Activated CD8-positive, alpha-beta T cell treated with anti-CD3 and anti-CD28 coated beads for 36 hours (primary cell): Measurements from ENCODE around the gene PIGC. TPM values are rescaled to one million over a fixed set of nuclear protein-coding genes. Genes with fewer than 3 reads are reported as not detected.

ENCODE experiments used
- ATAC-seq: fragments of 200-7000 bp; cut with Tn5 transposase; one replicate; pipeline ENCODE4 v1.10.0; 2021; ENCODE audit warnings: mild to moderate bottlenecking, moderate library complexity
- CTCF ChIA-PET: fragments of 350-600 bp; sonication (Branson Sonifier 250); formaldehyde crosslinking; loops from one replicate; lab custom pipeline; 2021; ENCODE audit warnings: antibody characterized with exemption; lab: Charles Lee
- POLR2A ChIA-PET: fragments of 350-600 bp; sonication (Branson Sonifier 250); formaldehyde crosslinking; loops from one replicate; lab custom pipeline; 2021; ENCODE audit warnings: antibody characterized with exemption; lab: Charles Lee
- DNase-seq: peaks from one replicate; pipeline ENCODE4 v3.0.0-alpha.2; 2020
- H3K27ac Mint-ChIP-seq: one replicate; pipeline ENCODE4 v1.8.0; 2021; ENCODE audit warnings: mild to moderate bottlenecking, mixed read lengths
- H3K27me3 Mint-ChIP-seq: one replicate; pipeline ENCODE4 v1.8.0; 2021; ENCODE audit warnings: mixed read lengths
- H3K36me3 Mint-ChIP-seq: one replicate; pipeline ENCODE4 v1.8.0; 2021; ENCODE audit warnings: low read depth, mixed read lengths
- H3K4me1 Mint-ChIP-seq: one replicate; pipeline ENCODE4 v1.8.0; 2021; ENCODE audit warnings: low read depth, mixed read lengths
- H3K4me3 Mint-ChIP-seq: one replicate; pipeline ENCODE4 v1.8.0; 2021; ENCODE audit warnings: mild to moderate bottlenecking, moderate library complexity, mixed read lengths
- H3K9me3 Mint-ChIP-seq: one replicate; pipeline ENCODE4 v1.8.0; 2021; ENCODE audit warnings: mixed read lengths
- intact Hi-C: fragments of 100-400 bp; cut with micrococcal nuclease; formaldehyde crosslinking; loops from one replicate; pipeline ENCODE4 v1.10.0; 2022
- total RNA-seq, 2 experiments: library from RNA; stranded (reverse); gene quantifications; one replicate each; pipeline ENCODE4 v1.2.3, GENCODE V29; 2021
- TF ChIP-seq, protein P1 (sequence below): fragments of 200-600 bp; IDR thresholded peaks from one replicate; pipeline ENCODE4 v1.8.0; 2022; ENCODE audit warnings: antibody characterized with exemption, mild to moderate bottlenecking

Gene PIGC
- total RNA-seq, 2 experiments from 2014 or later = 17.8 to 19.5 TPM

GRCh38 chr1:172400722-172401105 lies 43.2 kb downstream of the PIGC start:
- H3K36me3 Mint-ChIP-seq = no peaks in the 10 kb centered on the region
- TF ChIP-seq, protein P1, sequence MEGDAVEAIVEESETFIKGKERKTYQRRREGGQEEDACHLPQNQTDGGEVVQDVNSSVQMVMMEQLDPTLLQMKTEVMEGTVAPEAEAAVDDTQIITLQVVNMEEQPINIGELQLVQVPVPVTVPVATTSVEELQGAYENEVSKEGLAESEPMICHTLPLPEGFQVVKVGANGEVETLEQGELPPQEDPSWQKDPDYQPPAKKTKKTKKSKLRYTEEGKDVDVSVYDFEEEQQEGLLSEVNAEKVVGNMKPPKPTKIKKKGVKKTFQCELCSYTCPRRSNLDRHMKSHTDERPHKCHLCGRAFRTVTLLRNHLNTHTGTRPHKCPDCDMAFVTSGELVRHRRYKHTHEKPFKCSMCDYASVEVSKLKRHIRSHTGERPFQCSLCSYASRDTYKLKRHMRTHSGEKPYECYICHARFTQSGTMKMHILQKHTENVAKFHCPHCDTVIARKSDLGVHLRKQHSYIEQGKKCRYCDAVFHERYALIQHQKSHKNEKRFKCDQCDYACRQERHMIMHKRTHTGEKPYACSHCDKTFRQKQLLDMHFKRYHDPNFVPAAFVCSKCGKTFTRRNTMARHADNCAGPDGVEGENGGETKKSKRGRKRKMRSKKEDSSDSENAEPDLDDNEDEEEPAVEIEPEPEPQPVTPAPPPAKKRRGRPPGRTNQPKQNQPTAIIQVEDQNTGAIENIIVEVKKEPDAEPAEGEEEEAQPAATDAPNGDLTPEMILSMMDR = no peak
- intact Hi-C loops = no loop called here
- no peaks in the 10 kb centered on the region for H3K27me3 Mint-ChIP-seq
- CTCF ChIA-PET = interaction anchor here (0.8 to 7.8 kb wide), 12 partner anchors 16 to 411 kb away, joined by 3 to 41 read pairs (median 3); no protein-coding TSS in a partner anchor
- no peak overlapping the region for H3K27ac Mint-ChIP-seq
- ATAC-seq (no peak), DNase-seq (no peak)
- POLR2A ChIA-PET = interaction anchor here (1.2 kb wide), 1 partner anchor 133 kb away, joined by 3 read pairs; no protein-coding TSS in a partner anchor
- peaks cover 58% of the 10 kb centered on the region for H3K4me1 Mint-ChIP-seq
- no peak overlapping the region for H3K4me3 Mint-ChIP-seq
- H3K9me3 Mint-ChIP-seq = no peaks in the 10 kb centered on the region

DNA sequence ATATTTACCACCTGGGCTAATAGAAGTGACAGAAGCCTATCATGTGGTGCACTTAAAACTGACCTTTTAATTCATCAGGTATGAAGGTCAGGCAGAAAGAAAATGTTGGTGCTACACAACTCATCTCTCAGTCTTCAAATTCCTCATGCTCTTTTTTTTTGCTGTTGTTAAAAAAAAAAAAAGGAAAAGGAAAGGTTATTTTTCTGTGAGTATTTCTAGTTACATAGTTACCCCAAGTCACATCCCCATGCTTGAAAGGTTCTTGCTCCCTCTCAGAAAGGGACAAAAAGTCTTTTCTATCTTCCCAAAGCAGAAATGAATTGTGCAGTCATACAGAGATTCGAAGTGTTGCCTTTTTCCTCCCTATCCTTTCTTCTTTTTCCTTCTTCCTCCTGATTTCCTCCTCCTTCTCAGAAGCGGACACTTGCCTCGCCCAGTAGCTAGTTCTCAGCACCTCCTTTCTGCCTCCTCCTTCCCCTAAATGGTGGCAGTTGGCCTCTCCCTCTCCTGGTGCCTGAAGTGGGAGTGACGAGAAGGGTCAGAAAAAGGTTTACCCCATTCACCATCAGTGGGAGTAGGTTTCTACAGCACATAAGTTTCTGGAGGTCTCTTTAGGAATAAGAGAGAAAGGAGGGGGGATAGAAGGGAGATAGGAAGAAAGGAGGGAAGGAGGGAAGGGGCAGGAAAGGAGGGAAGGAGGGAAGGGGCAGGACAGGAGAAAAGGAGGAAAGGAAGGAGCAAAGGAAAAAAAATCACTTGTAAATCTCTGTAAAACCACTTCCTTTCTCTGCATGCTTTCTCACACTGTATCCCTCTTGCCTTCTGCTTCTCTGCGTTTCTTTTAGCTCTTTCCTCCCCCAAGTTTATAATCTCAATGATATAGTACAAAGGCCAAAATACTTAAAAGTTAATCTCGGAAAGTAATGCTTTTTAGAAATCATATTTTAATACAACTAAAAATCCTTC lies 43.8 kb downstream of the PIGC start:
- POLR2A ChIA-PET = interaction anchor here (1.0 to 1.2 kb wide), 2 partner anchors 44 to 133 kb away, joined by 3 read pairs; no protein-coding TSS in a partner anchor
- Mint-ChIP-seq H3K27ac (peak overlapping the region; percentile 1), H3K36me3 (no peaks in the 10 kb centered on the region), H3K27me3 (no peaks in the 10 kb centered on the region), H3K4me1 (peaks cover 63% of the 10 kb centered on the region), H3K4me3 (no peak overlapping the region), H3K9me3 (no peaks in the 10 kb centered on the region)
- intact Hi-C loops = loop anchor here (1.0 to 10.0 kb wide), 6 partner anchors 43 to 395 kb away; no protein-coding TSS in a partner anchor
- ATAC-seq (no peak), DNase-seq (no peak)
- TF ChIP-seq, protein P1 = peak; percentile 33
- CTCF ChIA-PET = interaction anchor here (0.8 to 7.8 kb wide), 32 partner anchors 9 to 415 kb away, joined by 3 to 41 read pairs (median 4); partner anchors contain the start of gene FASLG

- Mint-ChIP-seq H3K4me1 (peaks cover 71% of the 10 kb centered on the region), H3K36me3 (no peaks in the 10 kb centered on the region), H3K4me3 (peak overlapping the region; percentile 40), H3K9me3 (no peaks in the 10 kb centered on the region), H3K27me3 (no peaks in the 10 kb centered on the region), H3K27ac (peak overlapping the region; percentile 71)
- TF ChIP-seq, protein P1 = peak; percentile 83
- ChIA-PET POLR2A (interaction anchor here (1.0 to 1.2 kb wide), 2 partner anchors 44 to 132 kb away, joined by 3 read pairs; no protein-coding TSS in a partner anchor), CTCF (interaction anchor here (0.8 to 7.8 kb wide), 29 partner anchors 9 to 414 kb away, joined by 3 to 41 read pairs (median 4); partner anchors contain the start of gene FASLG)
- DNase-seq (peak; percentile 30), ATAC-seq (peak; percentile 30)
- intact Hi-C loops = loop anchor here (1.0 to 10.0 kb wide), 6 partner anchors 42 to 394 kb away; no protein-coding TSS in a partner anchor
Observed at GRCh38 chr1:172398970-172399755, 44.7 kb downstream of the PIGC start.

GRCh38 chr1:172398193-172398592 lies 45.7 kb downstream of the PIGC start:
- Mint-ChIP-seq H3K27me3 (no peaks in the 10 kb centered on the region), H3K9me3 (no peaks in the 10 kb centered on the region), H3K36me3 (no peaks in the 10 kb centered on the region), H3K4me3 (no peak overlapping the region), H3K27ac (no peak overlapping the region), H3K4me1 (peaks cover 76% of the 10 kb centered on the region)
- POLR2A ChIA-PET = no interaction called here
- DNase-seq (no peak), ATAC-seq (no peak)
- CTCF ChIA-PET = interaction anchor here (1.0 to 7.8 kb wide), 11 partner anchors 11 to 396 kb away, joined by 3 to 41 read pairs (median 8); no protein-coding TSS in a partner anchor
- TF ChIP-seq, protein P1 = no peak
- intact Hi-C loops = loop anchor here (5.0 to 10.0 kb wide), 5 partner anchors 41 to 393 kb away; no protein-coding TSS in a partner anchor
